ENCODE data around the gene LEMD1. TPM values are rescaled to one million over a fixed set of nuclear protein-coding genes. Genes with fewer than 3 reads are reported as not detected.
A peak's percentile ranks its signal among the peaks of the same experiment; 100 is the strongest.

Gene LEMD1
- total RNA-seq, 1 experiment from 2014 or later = 17.2 TPM

- Mint-ChIP-seq H3K9me3 (ENCODE audit: low read depth, unreplicated experiment) (no peaks in the 10 kb centered on the region), H3K4me3 (ENCODE audit: low read depth, unreplicated experiment) (no peak overlapping the region), H3K27ac (ENCODE audit: unreplicated experiment) (no peak overlapping the region), H3K4me1 (ENCODE audit: low read depth, unreplicated experiment) (peaks cover 70% of the 10 kb centered on the region), H3K27me3 (ENCODE audit: unreplicated experiment) (no peaks in the 10 kb centered on the region), H3K36me3 (ENCODE audit: insufficient read depth, unreplicated experiment) (peaks cover 87% of the 10 kb centered on the region)
- no peak for TF ChIP-seq CTCF (IDR thresholded peaks at IDR 0.05; ENCODE audit: unreplicated experiment)
- BruUV-seq (replicated peaks) = no TSS peak
- intact Hi-C loops (cut with micrococcal nuclease; ENCODE audit: unreplicated experiment) = no loop called here
- CTCF ChIA-PET = no interaction called here
- DNase-seq = no peak
Observed at GRCh38 chr1:205445646-205445935, 23.7 kb upstream of the LEMD1 start.

- Mint-ChIP-seq H3K27me3 (ENCODE audit: unreplicated experiment) (no peaks in the 10 kb centered on the region), H3K36me3 (ENCODE audit: insufficient read depth, unreplicated experiment) (peaks cover 87% of the 10 kb centered on the region), H3K9me3 (ENCODE audit: low read depth, unreplicated experiment) (no peaks in the 10 kb centered on the region), H3K4me1 (ENCODE audit: low read depth, unreplicated experiment) (peaks cover 71% of the 10 kb centered on the region), H3K27ac (ENCODE audit: unreplicated experiment) (no peak overlapping the region), H3K4me3 (ENCODE audit: low read depth, unreplicated experiment) (no peak overlapping the region)
- CTCF ChIA-PET = interaction anchor here (0.6 kb wide), 1 partner anchor 266 kb away, joined by 8 read pairs; no protein-coding TSS in a partner anchor
- intact Hi-C loops (cut with micrococcal nuclease; ENCODE audit: unreplicated experiment) = no loop called here
- no TSS peak for BruUV-seq (replicated peaks)
- DNase-seq = no peak
- no peak for TF ChIP-seq CTCF (IDR thresholded peaks at IDR 0.05; ENCODE audit: unreplicated experiment)
Observed at GRCh38 chr1:205444931-205445645, 23.2 kb upstream of the LEMD1 start.

GRCh38 chr1:205444300-205444930 is 22.6 kb upstream of the LEMD1 start:
- Mint-ChIP-seq H3K9me3 (ENCODE audit: low read depth, unreplicated experiment) (no peaks in the 10 kb centered on the region), H3K4me3 (ENCODE audit: low read depth, unreplicated experiment) (no peak overlapping the region), H3K27ac (ENCODE audit: unreplicated experiment) (peak overlapping the region; percentile 13), H3K36me3 (ENCODE audit: insufficient read depth, unreplicated experiment) (peaks cover 87% of the 10 kb centered on the region), H3K4me1 (ENCODE audit: low read depth, unreplicated experiment) (peaks cover 77% of the 10 kb centered on the region), H3K27me3 (ENCODE audit: unreplicated experiment) (no peaks in the 10 kb centered on the region)
- no peak for DNase-seq
- no peak for TF ChIP-seq CTCF (IDR thresholded peaks at IDR 0.05; ENCODE audit: unreplicated experiment)
- BruUV-seq (replicated peaks) = no TSS peak
- intact Hi-C loops (cut with micrococcal nuclease; ENCODE audit: unreplicated experiment) = no loop called here
- CTCF ChIA-PET = interaction anchor here (0.6 to 1.2 kb wide), 2 partner anchors 12 to 267 kb away, joined by 4 to 8 read pairs; partner anchors contain the start of gene BLACAT1

GRCh38 chr1:205443585-205444299 is 21.9 kb upstream of the LEMD1 start:
- peak overlapping the region; percentile 13 for H3K27ac Mint-ChIP-seq (ENCODE audit: unreplicated experiment)
- no peak for DNase-seq
- H3K4me1 Mint-ChIP-seq (ENCODE audit: low read depth, unreplicated experiment) = peaks cover 81% of the 10 kb centered on the region

More at GRCh38 chr1:205443585-205444299, 21.9 kb upstream of the LEMD1 start:
- Mint-ChIP-seq H3K36me3 (ENCODE audit: insufficient read depth, unreplicated experiment) (peaks cover 87% of the 10 kb centered on the region), H3K27me3 (ENCODE audit: unreplicated experiment) (no peaks in the 10 kb centered on the region), H3K9me3 (ENCODE audit: low read depth, unreplicated experiment) (no peaks in the 10 kb centered on the region), H3K4me3 (ENCODE audit: low read depth, unreplicated experiment) (peak overlapping the region; percentile 36)
- no peak for TF ChIP-seq CTCF (IDR thresholded peaks at IDR 0.05; ENCODE audit: unreplicated experiment)
- CTCF ChIA-PET = interaction anchor here (0.6 to 1.2 kb wide), 4 partner anchors 11 to 55 kb away, joined by 3 to 4 read pairs (median 4); partner anchors contain the start of gene BLACAT1
- BruUV-seq (replicated peaks) = no TSS peak
- intact Hi-C loops (cut with micrococcal nuclease; ENCODE audit: unreplicated experiment) = loop anchor here (2.0 kb wide), 1 partner anchor 27 kb away; no protein-coding TSS in a partner anchor

All from Calu3 (cell line).